ENCODE results near the gene WDR37. TPM values are rescaled to one million over a fixed set of nuclear protein-coding genes. Genes with fewer than 3 reads are reported as not detected.

Gene WDR37
- total RNA-seq, 1 experiment from 2014 or later, result 20.6 TPM

- Histone ChIP-seq H3K4me1 (no peaks in the 10 kb centered on the region), H3K9me3 (no peaks in the 10 kb centered on the region), H3K36me3 (ENCODE audit: control insufficient read depth, insufficient read depth, low read length) (peaks cover 3% of the 10 kb centered on the region; the same call in 1 of the 2 replicates), H3K27me3 (replicated peaks; ENCODE audit: control insufficient read depth, insufficient read depth, low read length) (no peaks in the 10 kb centered on the region), H3K4me3 (ENCODE audit: low read depth, low read length) (no peak overlapping the region)
- POLR2A ChIA-PET, result no interaction called here
- H3K36me3 Mint-ChIP-seq (ENCODE audit: insufficient read depth, unreplicated experiment), result peaks cover 5% of the 10 kb centered on the region
- H3K27ac Mint-ChIP-seq (ENCODE audit: unreplicated experiment), result no peak overlapping the region
- TF ChIP-seq, protein P1, sequence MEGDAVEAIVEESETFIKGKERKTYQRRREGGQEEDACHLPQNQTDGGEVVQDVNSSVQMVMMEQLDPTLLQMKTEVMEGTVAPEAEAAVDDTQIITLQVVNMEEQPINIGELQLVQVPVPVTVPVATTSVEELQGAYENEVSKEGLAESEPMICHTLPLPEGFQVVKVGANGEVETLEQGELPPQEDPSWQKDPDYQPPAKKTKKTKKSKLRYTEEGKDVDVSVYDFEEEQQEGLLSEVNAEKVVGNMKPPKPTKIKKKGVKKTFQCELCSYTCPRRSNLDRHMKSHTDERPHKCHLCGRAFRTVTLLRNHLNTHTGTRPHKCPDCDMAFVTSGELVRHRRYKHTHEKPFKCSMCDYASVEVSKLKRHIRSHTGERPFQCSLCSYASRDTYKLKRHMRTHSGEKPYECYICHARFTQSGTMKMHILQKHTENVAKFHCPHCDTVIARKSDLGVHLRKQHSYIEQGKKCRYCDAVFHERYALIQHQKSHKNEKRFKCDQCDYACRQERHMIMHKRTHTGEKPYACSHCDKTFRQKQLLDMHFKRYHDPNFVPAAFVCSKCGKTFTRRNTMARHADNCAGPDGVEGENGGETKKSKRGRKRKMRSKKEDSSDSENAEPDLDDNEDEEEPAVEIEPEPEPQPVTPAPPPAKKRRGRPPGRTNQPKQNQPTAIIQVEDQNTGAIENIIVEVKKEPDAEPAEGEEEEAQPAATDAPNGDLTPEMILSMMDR (IDR thresholded peaks at IDR 0.05; ENCODE audit: insufficient read depth in 1 of 2, low read depth in 1 of 2, low read length in 1 of 2, severe bottlenecking in 1 of 2, unreplicated experiment in 1 of 2), result no peak
- no peaks in the 10 kb centered on the region for H3K27me3 Mint-ChIP-seq (ENCODE audit: insufficient read depth, unreplicated experiment)
- no peaks in the 10 kb centered on the region for H3K9me3 Mint-ChIP-seq (ENCODE audit: unreplicated experiment)
- intact Hi-C loops (cut with micrococcal nuclease; ENCODE audit: unreplicated experiment), result no loop called here
- BruUV-seq (replicated peaks), result no TSS peak
- peak in 1 of 2 experiments; percentile 17 for DNase-seq
- H3K4me1 Mint-ChIP-seq (ENCODE audit: low read depth, unreplicated experiment), result no peaks in the 10 kb centered on the region
- CTCF ChIA-PET, result no interaction called here
- no peak overlapping the region for H3K4me3 Mint-ChIP-seq (ENCODE audit: unreplicated experiment)
Observed at GRCh38 chr10:1095498-1095897, 39.3 kb downstream of the WDR37 start.

DNA sequence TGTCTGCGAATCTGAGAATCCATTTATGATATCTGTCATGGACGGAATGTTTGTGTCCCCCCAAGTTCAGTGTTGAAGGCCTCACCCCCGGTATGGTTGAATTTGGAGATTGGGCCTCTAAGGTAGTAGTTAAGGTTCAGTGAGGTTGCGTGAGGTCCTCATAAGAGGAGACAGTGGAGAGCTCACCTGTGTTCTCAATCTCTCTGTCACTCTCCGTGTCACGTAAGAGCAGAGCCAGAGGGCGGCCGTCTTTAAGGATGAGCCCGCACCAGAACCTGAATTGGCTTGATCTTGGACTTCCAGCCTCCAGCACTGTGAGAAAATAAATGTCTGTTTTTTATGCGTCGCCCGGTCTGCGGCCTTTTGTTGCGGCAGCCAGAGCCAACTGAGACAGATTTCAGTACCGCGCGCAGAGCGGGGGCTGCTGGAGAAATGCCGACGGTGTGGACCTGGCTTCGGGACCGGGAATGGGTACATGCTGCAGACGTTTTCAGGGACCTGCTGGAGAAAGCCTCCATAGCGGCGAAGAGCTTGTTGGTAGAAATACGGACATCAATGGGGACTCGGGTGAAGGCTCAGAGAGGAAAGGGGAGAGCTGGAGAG lies 40.2 kb downstream of the WDR37 start:
- H3K36me3 Mint-ChIP-seq (ENCODE audit: insufficient read depth, unreplicated experiment), result peaks cover 4% of the 10 kb centered on the region
- peaks cover 2% of the 10 kb centered on the region; the same call in 1 of the 2 replicates for H3K36me3 ChIP-seq (ENCODE audit: control insufficient read depth, insufficient read depth, low read length)
- CTCF ChIA-PET, result interaction anchor here (1.0 kb wide), 1 partner anchor 45 kb away, joined by 5 read pairs; no protein-coding TSS in a partner anchor
- H3K4me3 ChIP-seq (ENCODE audit: low read depth, low read length), result no peak overlapping the region
- TF ChIP-seq, protein P1 (IDR thresholded peaks at IDR 0.05; ENCODE audit: insufficient read depth in 1 of 2, low read depth in 1 of 2, low read length in 1 of 2, severe bottlenecking in 1 of 2, unreplicated experiment in 1 of 2), result no peak
- H3K27ac Mint-ChIP-seq (ENCODE audit: unreplicated experiment), result no peak overlapping the region
- intact Hi-C loops (cut with micrococcal nuclease; ENCODE audit: unreplicated experiment), result no loop called here
- H3K27me3 ChIP-seq (replicated peaks; ENCODE audit: control insufficient read depth, insufficient read depth, low read length), result no peaks in the 10 kb centered on the region
- no peaks in the 10 kb centered on the region for H3K27me3 Mint-ChIP-seq (ENCODE audit: insufficient read depth, unreplicated experiment)
- no TSS peak for BruUV-seq (replicated peaks)
- POLR2A ChIA-PET, result no interaction called here
- H3K4me3 Mint-ChIP-seq (ENCODE audit: unreplicated experiment), result no peak overlapping the region
- no peaks in the 10 kb centered on the region for H3K4me1 ChIP-seq
- no peaks in the 10 kb centered on the region for H3K4me1 Mint-ChIP-seq (ENCODE audit: low read depth, unreplicated experiment)
- H3K9me3 ChIP-seq, result no peaks in the 10 kb centered on the region
- peak in 1 of 2 experiments; percentile 11 for DNase-seq
- H3K9me3 Mint-ChIP-seq (ENCODE audit: unreplicated experiment), result no peaks in the 10 kb centered on the region

DNA sequence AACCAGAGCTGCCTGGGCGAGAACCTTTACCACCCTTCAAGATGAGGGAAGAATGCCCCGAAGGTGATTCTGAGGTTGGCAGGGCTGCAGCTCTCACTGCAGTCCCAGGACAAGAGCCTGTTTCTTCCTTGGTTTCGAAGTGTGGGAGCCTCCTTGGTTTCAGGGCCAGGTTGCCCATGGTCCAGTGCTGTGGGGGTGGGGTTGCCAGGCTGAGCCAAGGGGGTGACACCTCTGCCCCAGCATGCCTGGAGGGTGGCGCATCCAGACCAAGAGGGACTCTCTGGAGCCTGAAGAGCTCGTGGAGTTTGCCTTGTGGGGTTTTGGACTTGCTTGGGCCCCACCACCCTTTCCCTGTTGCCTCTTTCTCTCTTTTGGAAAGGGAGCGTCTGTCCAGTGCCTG lies 41.3 kb downstream of the WDR37 start:
- no peaks in the 10 kb centered on the region for H3K4me1 Mint-ChIP-seq (ENCODE audit: low read depth, unreplicated experiment)
- Histone ChIP-seq H3K4me1 (no peaks in the 10 kb centered on the region), H3K27me3 (replicated peaks; ENCODE audit: control insufficient read depth, insufficient read depth, low read length) (no peaks in the 10 kb centered on the region), H3K4me3 (ENCODE audit: low read depth, low read length) (no peak overlapping the region), H3K9me3 (no peaks in the 10 kb centered on the region), H3K36me3 (ENCODE audit: control insufficient read depth, insufficient read depth, low read length) (peaks cover 2% of the 10 kb centered on the region; the same call in 1 of the 2 replicates)
- peaks cover 4% of the 10 kb centered on the region for H3K36me3 Mint-ChIP-seq (ENCODE audit: insufficient read depth, unreplicated experiment)
- CTCF ChIA-PET, result interaction anchor here (1.0 kb wide), 1 partner anchor 44 kb away, joined by 5 read pairs; no protein-coding TSS in a partner anchor
- intact Hi-C loops (cut with micrococcal nuclease; ENCODE audit: unreplicated experiment), result no loop called here
- no peaks in the 10 kb centered on the region for H3K9me3 Mint-ChIP-seq (ENCODE audit: unreplicated experiment)
- no peak overlapping the region for H3K4me3 Mint-ChIP-seq (ENCODE audit: unreplicated experiment)
- no peak overlapping the region for H3K27ac Mint-ChIP-seq (ENCODE audit: unreplicated experiment)
- peak in 1 of 2 experiments; percentile 37 for DNase-seq
- no TSS peak for BruUV-seq (replicated peaks)
- POLR2A ChIA-PET, result no interaction called here
- no peaks in the 10 kb centered on the region for H3K27me3 Mint-ChIP-seq (ENCODE audit: insufficient read depth, unreplicated experiment)
- TF ChIP-seq, protein P1 (IDR thresholded peaks at IDR 0.05; ENCODE audit: insufficient read depth in 1 of 2, low read depth in 1 of 2, low read length in 1 of 2, severe bottlenecking in 1 of 2, unreplicated experiment in 1 of 2), result no peak
